PC-9 (cell line): Measurements from ENCODE around the gene STARD10. TPM values are rescaled to one million over a fixed set of nuclear protein-coding genes. Genes with fewer than 3 reads are reported as not detected.

Source experiments
- BruUV-seq: library from RNA; stranded (reverse); fragments of 400-500 nt; replicated peaks from 2 replicates; lab custom pipeline; 2021; lab: Mats Ljungman, UMichigan
- CTCF ChIA-PET: fragments of 300-600 bp; sonication (Branson Sonifier 250); formaldehyde crosslinking; loops from one replicate; lab custom pipeline; 2022; ENCODE audit warnings: antibody characterized with exemption; lab: Charles Lee
- POLR2A ChIA-PET: fragments of 300-600 bp; sonication (Branson Sonifier 250); formaldehyde crosslinking; loops from one replicate; lab custom pipeline; 2022; ENCODE audit warnings: antibody characterized with exemption; ENCODE audit not compliant: unreplicated experiment; lab: Charles Lee
- DNase-seq, 2 experiments: peaks; one replicate each; pipeline versions ENCODE4 v3.0.0 to v3.0.0-alpha.2; 2015 to 2022; ENCODE audit warnings: mixed read lengths in 1 of 2
- H2AFZ ChIP-seq: fragments of 200-600 bp; sonication (generic); 2 replicates; pipeline ENCODE4 v1.8.1; 2017; ENCODE audit warnings: antibody characterized with exemption
- H3F3A ChIP-seq: fragments of 200-600 bp; sonication (generic); 2 replicates; pipeline ENCODE4 v1.8.1; 2017; ENCODE audit warnings: antibody characterized with exemption, mild to moderate bottlenecking, low read depth; ENCODE audit not compliant: insufficient read depth
- H3K27ac ChIP-seq: fragments of 200-600 bp; sonication (generic); 2 replicates; pipeline ENCODE4 v1.6.1; 2016; ENCODE audit warnings: mixed run types
- H3K27me3 ChIP-seq: fragments of 200-600 bp; sonication (generic); 2 replicates; pipeline ENCODE4 v1.6.1; 2016; ENCODE audit warnings: low read depth, mixed run types; ENCODE audit not compliant: insufficient read depth
- H3K36me3 ChIP-seq: fragments of 200-600 bp; sonication (generic); 2 replicates; pipeline ENCODE4 v1.6.1; 2016; ENCODE audit warnings: low read depth, mixed run types
- H3K4me1 ChIP-seq: fragments of 200-600 bp; sonication (generic); replicated peaks from 2 replicates; pipeline ENCODE4 v1.6.1; 2016; ENCODE audit warnings: mixed run types; ENCODE audit not compliant: insufficient read depth
- H3K4me2 ChIP-seq: fragments of 200-600 bp; sonication (generic); 2 replicates; pipeline ENCODE4 v1.6.1; 2017; ENCODE audit warnings: mixed run types
- H3K4me3 ChIP-seq: fragments of 200-600 bp; sonication (generic); 2 replicates; pipeline ENCODE4 v1.6.1; 2016; ENCODE audit warnings: mixed run types
- H3K79me2 ChIP-seq: fragments of 200-600 bp; sonication (generic); 2 replicates; pipeline ENCODE4 v1.6.1; 2017; ENCODE audit warnings: low read depth, mixed run types
- H3K9me2 ChIP-seq: fragments of 200-600 bp; sonication (generic); 2 replicates; pipeline ENCODE4 v1.8.1; 2017; ENCODE audit warnings: mild to moderate bottlenecking; ENCODE audit not compliant: insufficient read depth
- H3K9me3 ChIP-seq: fragments of 200-600 bp; sonication (generic); 2 replicates; pipeline ENCODE4 v1.8.1; 2016; ENCODE audit warnings: low read depth; ENCODE audit not compliant: insufficient read depth
- H4K20me1 ChIP-seq: fragments of 200-600 bp; sonication (generic); 2 replicates; pipeline ENCODE4 v1.8.1; 2017; ENCODE audit not compliant: insufficient read depth
- EZH2 ChIP-seq: fragments of 200-600 bp; sonication (generic); IDR thresholded peaks from 2 replicates; pipeline ENCODE4 v1.8.0; 2017; ENCODE audit warnings: antibody characterized with exemption, low read depth
- intact Hi-C: fragments of 100-400 bp; cut with micrococcal nuclease; formaldehyde crosslinking; loops from one replicate; pipeline ENCODE4 v1.10.0; 2022; ENCODE audit not compliant: unreplicated experiment
- total RNA-seq: library from RNA; stranded (reverse); gene quantifications from 2 replicates; pipeline ENCODE4 v1.2.3, GENCODE V29; 2021
- TF ChIP-seq, protein P1 (sequence below): fragments of 200-600 bp; sonication (generic); conservative IDR thresholded peaks from 2 replicates; pipeline ENCODE4 v1.6.1; 2017; ENCODE audit warnings: mixed run types, antibody characterized with exemption, mild to moderate bottlenecking, moderate library complexity

STARD10 gene
- total RNA-seq, 1 experiment from 2014 or later: 145 TPM

DNA sequence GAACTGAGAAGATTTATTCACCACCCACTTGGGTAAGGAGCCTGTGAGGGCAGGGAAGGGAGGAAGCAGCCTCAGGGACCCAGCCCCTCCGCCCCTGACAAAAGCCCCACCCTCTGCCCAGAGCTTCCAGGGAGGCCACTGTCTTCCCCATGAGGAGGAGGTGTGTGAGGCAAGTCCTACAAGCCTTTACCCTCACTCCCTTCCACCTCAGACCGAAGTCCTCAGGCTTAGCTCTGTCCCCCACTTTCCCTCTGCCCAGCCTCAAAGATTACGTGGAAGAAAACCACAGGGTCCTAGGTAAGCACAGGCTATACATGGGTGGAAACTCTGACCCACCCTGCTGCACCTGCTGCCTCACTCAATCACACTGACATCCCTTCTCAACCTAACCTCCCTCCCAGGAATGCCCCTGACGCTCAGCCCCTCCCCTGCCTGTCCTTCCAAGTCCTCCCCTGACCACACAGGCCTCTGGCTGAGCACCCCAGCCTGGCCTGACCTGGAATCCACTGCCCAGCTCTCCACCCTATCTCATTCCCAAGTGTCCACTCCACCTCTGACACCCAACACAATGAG lies 38.0 kb downstream of the STARD10 start:
- H3K9me3 ChIP-seq: no peaks in the 10 kb centered on the region
- peaks cover 11% of the 10 kb centered on the region for H3K36me3 ChIP-seq
- 0 out of 2 replicates have a peak, but pooled peaks cover 4% of the 10 kb centered on the region for H4K20me1 ChIP-seq
- H3K79me2 ChIP-seq: peaks cover 14% of the 10 kb centered on the region
- no peak overlapping the region for H3K27ac ChIP-seq
- peaks cover 21% of the 10 kb centered on the region for H3K4me1 ChIP-seq
- DNase-seq: no peak
- no peak overlapping the region for H3K4me3 ChIP-seq
- no peak overlapping the region for H2AFZ ChIP-seq
- H3K4me2 ChIP-seq: no peak overlapping the region
- ChIA-PET CTCF (interaction anchor here (0.6 kb wide), 1 partner anchor 905 kb away, joined by 3 read pairs; no protein-coding TSS in a partner anchor), POLR2A (no interaction called here)
- H3F3A ChIP-seq: peaks cover 42% of the 10 kb centered on the region
- H3K9me2 ChIP-seq: no peaks in the 10 kb centered on the region
- BruUV-seq: no TSS peak
- TF ChIP-seq, protein P1, sequence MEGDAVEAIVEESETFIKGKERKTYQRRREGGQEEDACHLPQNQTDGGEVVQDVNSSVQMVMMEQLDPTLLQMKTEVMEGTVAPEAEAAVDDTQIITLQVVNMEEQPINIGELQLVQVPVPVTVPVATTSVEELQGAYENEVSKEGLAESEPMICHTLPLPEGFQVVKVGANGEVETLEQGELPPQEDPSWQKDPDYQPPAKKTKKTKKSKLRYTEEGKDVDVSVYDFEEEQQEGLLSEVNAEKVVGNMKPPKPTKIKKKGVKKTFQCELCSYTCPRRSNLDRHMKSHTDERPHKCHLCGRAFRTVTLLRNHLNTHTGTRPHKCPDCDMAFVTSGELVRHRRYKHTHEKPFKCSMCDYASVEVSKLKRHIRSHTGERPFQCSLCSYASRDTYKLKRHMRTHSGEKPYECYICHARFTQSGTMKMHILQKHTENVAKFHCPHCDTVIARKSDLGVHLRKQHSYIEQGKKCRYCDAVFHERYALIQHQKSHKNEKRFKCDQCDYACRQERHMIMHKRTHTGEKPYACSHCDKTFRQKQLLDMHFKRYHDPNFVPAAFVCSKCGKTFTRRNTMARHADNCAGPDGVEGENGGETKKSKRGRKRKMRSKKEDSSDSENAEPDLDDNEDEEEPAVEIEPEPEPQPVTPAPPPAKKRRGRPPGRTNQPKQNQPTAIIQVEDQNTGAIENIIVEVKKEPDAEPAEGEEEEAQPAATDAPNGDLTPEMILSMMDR: no peak
- TF ChIP-seq EZH2: no peak
- intact Hi-C loops: no loop called here
- no peaks in the 10 kb centered on the region for H3K27me3 ChIP-seq

DNA sequence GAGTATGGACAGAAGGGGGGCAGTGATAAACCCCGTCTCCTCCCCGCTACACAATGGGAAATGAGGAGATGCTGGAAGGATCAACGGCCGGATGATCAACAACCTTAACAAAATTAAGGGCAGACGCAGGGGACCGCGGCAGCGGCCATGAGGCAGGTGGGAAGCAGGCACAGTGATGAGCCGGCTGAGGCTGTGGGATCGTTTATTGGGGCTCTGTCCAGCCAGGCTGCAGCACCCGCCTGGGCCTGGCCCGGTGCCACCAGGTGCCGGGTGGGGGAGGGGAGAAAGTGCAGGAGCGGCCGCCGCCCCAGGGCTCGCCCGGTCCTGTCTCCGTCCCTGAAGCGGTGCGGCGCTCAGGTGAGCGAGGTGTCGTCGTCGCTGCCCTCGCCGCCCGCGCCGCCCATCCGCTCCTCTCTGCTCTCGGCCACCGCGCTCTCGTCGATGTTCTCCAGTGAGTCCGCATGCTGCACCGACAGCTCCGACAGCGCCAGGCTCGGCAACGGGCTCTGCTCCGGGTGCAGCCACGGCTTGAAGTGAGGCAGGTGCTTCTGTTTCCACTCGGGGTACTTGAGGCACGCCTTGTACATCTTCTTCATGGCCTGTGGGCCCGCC lies 39.2 kb downstream of the STARD10 start:
- TF ChIP-seq, protein P1: no peak
- no TSS peak for BruUV-seq
- Histone ChIP-seq H3F3A (peaks cover 37% of the 10 kb centered on the region), H3K27ac (no peak overlapping the region), H3K9me2 (no peaks in the 10 kb centered on the region), H3K9me3 (no peaks in the 10 kb centered on the region), H3K4me2 (no peak overlapping the region), H3K4me3 (no peak overlapping the region), H3K27me3 (no peaks in the 10 kb centered on the region), H3K36me3 (peaks cover 11% of the 10 kb centered on the region), H3K4me1 (peaks cover 26% of the 10 kb centered on the region), H4K20me1 (0 out of 2 replicates have a peak, but pooled peaks cover 7% of the 10 kb centered on the region), H2AFZ (no peak overlapping the region), H3K79me2 (peaks cover 25% of the 10 kb centered on the region)
- no peak for DNase-seq
- ChIA-PET POLR2A (no interaction called here), CTCF (no interaction called here)
- intact Hi-C loops: no loop called here

DNA sequence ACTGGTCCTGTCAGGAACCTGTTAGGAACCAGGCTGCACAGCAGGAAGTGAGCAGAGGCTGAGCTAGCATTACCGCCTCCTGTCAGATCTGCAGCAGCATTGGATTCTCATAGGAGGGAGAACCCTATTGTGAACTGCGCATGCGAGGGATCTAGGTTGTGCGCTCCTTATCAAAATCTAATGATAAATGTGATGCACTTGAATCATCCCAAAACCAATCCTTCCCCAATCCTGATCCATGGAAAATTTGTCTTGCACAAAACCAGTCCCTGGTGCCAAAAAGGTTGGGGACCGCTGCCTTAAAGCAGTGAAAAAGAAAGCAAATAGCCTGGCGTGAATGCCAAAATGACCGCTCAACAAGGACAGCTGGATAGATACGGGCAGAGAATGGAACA lies 39.7 kb downstream of the STARD10 start:
- H3K4me1 ChIP-seq: peaks cover 26% of the 10 kb centered on the region
- H3F3A ChIP-seq: peaks cover 41% of the 10 kb centered on the region
- ChIA-PET POLR2A (no interaction called here), CTCF (interaction anchor here (2.3 kb wide), 1 partner anchor 40 kb away, joined by 10 read pairs; the partner anchor contains the start of gene STARD10)
- 0 out of 2 replicates have a peak, but pooled peaks cover 7% of the 10 kb centered on the region for H4K20me1 ChIP-seq
- H3K9me2 ChIP-seq: no peaks in the 10 kb centered on the region
- no peak overlapping the region for H3K4me2 ChIP-seq
- no peak for DNase-seq
- no TSS peak for BruUV-seq
- H2AFZ ChIP-seq: no peak overlapping the region
- no peak overlapping the region for H3K4me3 ChIP-seq
- TF ChIP-seq, protein P1: no peak
- TF ChIP-seq EZH2: no peak
- H3K9me3 ChIP-seq: no peaks in the 10 kb centered on the region
- H3K36me3 ChIP-seq: peaks cover 11% of the 10 kb centered on the region
- peaks cover 30% of the 10 kb centered on the region for H3K79me2 ChIP-seq
- H3K27me3 ChIP-seq: no peaks in the 10 kb centered on the region
- no peak overlapping the region for H3K27ac ChIP-seq
- intact Hi-C loops: no loop called here
